NCI-H1694 treated with DMSO at 0.1 percent for 48 hours (cell line): Measurements from ENCODE around the gene COL4A5.
"Not testable (repeated sequence)": the region's sequence is repeated elsewhere in the genome, so short reads cannot be mapped to it uniquely, and the experiment has no call there.

Experiments used
- DNase-seq: peaks from one replicate; lab custom pipeline; 2025; lab: John Stamatoyannopoulos, UW

COL4A5 gene

DNA sequence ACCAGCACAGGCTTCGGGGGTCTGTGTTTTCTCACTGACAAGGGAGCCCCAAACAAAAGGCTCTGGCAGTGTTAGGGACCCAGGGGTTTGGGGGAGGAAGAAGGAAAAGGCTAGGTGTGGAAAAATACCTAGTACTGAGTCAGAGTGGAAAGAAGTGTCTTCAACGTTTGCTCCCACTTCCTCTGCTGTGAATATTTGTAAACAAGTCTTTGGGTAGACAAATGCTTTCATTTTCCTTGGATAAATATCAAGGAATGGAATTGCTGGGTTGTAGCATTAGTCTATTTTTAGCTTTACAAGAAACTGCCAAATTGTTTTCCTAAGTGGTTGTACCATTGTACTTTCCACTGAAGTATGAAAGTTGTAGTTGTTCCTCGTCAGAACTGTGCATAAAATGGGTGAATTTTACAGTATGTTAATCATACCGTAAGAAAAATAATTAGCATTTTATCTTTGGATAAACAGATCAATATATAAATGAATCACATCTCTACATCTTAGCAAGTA is 17.4 kb downstream of the COL4A5 start:
- DNase-seq, result no peak

DNA sequence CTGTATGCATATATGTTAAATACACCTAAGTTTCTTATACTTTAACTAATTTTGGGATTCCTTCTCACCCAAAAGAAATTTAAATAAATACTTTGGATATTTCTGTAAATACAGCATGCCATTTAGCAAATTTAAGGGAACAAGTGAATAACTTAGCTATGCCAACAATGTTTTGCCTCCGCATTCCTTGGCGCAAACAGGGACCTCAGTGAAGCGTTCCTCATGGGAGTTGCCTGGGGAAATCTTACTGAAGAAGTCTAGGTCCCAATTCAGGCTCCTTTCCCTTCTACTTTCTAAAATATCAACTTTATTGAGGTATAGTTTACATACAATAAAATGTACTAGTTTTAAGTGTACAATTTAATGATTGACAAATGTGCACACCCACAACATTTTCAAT is 25.0 kb downstream of the COL4A5 start:
- no peak for DNase-seq

DNA sequence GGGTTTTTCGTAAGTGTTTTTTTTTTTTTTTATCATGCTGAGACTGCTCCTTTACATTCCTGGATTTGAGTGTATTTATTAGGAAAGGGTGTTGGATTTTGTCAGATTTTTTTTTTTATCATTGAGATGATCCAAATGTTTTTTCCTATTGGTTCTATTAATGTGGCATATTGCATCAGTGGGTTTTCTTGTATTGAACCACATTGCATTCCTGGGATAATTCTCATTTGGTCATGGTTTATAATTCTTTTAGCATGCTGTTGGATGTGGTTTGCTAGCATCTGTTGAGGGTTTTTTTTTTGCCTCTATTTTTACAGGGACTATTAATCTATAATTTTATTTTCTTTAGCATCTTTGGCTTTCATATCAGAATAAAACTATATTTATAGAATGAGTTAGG is 28.8 kb downstream of the COL4A5 start:
- no peak for DNase-seq

DNA sequence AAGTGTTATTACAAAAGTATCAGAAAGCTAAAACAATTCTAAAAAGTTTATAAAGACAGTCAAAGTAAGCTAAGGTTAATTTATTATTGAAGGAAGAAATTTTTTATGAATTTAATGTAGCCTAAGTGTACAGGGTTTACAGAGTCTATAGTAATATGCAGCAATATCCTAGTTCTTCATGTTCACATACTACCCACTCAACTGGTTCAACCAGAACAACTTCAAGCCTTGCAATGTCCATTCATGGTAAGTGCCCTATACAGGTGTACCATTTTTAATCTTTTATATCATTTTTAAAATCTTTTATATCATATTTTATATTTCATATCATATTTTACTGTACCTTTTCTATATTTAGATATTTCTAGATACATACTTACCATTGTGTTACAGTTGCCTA is 34.3 kb downstream of the COL4A5 start:
- no peak for DNase-seq

DNA sequence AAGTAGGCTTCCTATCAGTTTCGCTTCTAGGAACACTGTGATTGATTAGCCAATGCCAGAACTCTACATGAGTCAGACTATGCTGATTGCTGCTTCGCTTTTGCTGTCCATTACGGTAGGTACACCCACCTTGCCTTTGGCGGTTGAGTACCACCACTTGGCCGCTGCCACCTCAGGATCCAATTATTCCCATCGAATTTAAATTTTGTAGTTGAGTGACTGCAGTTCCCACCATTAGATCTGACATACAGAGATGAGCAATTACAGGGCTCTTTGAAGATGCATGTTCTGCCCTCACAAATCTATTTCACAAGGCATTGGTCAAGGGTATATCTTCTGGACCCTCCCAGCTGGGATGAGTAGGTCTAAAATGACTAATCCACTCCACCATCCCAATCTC is 41.9 kb downstream of the COL4A5 start:
- DNase-seq, result not testable (repeated sequence)

DNA sequence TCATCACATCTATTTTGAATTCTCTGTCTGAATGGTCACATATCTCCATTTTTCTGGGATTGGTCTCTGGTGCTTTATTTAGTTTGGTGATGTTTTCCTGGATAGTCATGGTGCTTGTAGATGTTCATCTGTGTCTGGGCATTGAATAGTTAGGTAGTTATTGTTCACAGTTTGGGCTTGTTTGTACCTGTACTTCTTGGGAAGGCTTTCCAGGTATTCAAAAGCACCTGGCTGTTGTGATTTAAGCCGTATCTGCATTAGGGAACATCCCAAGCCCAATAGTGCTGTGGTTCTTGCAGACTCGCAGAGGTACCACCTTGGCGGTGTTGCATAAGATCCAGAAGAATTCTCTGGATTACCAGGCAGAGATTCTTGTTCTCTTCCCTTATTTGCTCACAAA is 44.6 kb downstream of the COL4A5 start:
- no peak for DNase-seq

DNA sequence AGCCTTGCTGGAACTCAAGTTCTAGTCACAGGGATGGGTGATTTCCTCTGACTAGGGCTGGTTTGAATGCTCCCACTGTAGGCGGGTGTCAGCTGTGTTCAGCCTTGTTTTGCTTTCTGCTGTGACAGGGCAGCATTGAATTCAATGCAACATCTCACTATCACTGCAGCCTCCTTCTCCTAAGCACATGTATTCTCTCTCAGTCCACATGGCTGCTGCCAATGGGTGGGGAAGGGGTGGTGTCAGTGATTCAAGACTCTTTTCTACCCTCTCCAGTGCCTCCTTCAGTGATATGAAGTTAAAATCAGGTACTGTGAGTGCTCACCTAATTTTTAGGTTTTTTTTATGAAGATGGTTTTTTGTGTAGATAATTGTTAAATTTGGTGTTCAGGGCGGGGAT is 46.3 kb downstream of the COL4A5 start:
- no peak for DNase-seq

DNA sequence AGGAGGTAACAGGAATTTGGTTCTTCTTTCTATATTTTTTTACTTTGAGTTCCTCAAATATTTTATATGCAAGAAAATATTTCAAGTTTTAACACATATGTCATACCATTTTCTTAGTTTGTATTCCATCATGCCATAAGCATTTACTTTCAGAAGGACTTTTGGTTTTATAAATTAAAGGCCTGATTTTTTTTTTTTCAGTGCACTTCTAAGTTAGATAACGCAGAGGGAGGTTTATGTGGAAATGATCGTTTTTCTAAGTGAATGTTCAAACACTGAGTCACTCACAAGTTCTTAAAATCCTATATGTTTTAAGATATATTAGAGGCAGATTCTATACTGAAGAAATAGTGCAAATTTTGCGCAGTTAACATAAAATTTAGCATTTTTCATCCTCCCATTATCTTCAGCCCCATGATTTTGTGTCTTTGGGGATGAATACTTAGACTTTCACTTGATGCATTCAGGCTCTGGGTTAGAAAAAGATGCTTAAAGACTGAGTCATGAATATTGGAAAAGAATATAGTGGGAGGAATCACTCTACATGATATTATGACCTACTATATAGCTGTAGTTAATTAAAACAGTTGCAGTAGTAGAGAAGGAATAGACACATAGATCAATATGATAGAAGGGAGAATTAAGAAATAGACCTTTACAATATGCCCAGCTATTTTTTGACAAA is 54.9 kb downstream of the COL4A5 start:
- no peak for DNase-seq

DNA sequence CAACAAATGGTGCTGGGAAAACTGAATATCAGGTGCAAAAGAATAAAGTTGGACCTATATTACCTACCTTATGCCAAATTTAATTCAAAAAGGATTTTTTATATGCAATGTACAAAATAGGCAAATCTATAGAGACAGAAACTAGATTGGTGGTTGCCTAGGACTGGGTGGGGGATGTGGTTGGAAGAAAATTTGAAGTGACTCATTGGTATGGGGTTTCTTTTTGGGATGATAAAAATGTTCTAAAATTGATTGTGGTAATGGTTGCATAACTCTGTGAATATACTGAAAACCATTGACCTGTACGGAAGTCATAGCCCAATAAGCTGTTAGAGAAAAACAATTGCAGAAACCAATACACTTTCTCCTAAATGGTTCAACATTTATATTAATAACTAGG is 72.1 kb downstream of the COL4A5 start:
- no peak for DNase-seq

DNA sequence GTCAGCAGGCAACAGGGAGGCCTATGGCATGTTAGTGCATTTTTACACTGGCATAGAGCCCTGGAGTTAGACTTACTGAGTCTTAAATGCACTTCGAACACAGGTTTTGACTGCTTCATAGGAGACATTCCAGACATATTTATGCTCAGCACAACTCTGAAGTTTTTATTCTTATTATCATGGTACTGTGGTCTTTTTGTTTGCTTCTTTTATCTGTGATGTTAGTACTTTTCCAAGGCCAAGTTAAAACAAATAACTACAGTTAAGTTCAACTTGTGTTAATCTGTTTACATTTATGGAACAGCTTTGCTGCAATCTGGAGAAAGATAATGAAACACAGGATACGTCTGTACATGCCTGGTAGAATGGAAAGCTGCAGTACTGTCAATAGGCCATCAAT is 76.5 kb downstream of the COL4A5 start:
- no peak for DNase-seq

DNA sequence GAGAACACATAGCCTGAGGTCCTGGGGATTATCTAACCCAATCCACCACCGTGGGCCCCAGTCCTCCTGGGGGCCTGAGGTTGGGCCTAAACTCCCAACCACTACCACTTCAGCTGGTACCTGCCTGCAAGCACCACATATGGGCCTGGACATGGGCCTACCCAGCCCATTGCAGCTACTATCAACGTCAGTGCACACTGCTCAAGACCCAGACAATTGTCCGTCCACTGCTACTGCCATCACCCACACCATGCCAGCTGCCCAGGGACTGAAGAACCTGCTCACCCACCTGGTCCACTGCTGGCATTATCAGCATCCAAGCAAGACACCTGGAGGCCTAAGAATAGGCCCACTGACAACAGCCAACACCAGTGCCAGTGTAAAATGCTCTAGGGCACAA is 88.1 kb downstream of the COL4A5 start:
- no peak for DNase-seq

DNA sequence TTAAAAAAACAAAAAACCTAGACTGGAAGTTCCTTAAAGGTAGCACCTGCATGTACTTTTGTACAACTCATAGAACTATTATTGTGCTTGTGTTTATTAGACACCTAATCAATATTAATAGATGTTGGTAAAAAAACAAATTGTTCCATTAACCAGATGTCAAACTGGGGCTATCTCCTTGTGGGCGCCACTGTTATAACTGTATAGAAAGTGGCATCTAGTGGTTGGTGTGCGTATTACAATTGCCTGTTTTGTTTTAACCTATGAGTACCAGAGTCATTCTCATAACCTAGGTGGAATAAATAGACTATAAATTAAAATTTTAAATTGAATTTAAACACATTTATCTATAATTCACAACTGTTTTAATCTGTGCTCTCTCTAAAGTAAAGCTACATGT is 97.4 kb downstream of the COL4A5 start:
- peak; percentile 5 for DNase-seq

DNA sequence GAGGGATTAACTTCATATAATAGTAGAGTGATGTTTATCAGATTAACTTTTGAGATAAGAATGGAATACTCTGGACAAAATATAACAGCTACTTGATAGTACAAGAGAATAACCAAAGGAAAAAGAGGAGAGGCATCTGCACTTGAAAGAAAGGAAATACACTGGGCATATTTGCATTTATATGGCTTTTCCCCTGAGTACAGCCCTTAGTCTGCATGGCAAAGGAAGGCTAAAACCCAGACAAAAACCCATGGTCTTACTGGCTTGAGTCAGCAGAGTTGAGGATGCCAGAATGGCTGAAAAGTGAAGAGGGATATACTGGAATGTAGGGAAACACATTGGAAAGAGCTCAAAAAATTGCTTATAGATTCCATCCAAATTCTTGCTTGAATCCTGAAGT is 101.6 kb downstream of the COL4A5 start:
- DNase-seq, result no peak

DNA sequence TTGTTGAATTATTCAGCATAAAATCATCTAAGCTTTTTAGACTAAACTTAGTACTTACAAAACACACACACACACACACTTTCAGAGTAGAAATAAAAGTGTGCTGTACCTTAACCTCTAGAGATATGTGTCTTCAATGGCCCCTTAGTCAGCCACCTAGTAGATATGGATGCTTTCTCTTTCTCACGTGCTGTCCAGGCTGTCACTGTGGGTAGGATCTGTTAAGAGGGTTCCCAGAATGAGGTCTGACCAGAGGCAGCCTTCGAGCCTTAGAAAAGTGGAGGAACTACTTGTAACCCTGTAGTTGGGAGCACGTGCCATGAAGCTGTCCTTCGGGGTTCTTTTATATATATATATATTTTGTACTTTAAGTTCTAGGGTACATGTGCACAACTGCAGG is 117.9 kb downstream of the COL4A5 start:
- DNase-seq, result no peak

DNA sequence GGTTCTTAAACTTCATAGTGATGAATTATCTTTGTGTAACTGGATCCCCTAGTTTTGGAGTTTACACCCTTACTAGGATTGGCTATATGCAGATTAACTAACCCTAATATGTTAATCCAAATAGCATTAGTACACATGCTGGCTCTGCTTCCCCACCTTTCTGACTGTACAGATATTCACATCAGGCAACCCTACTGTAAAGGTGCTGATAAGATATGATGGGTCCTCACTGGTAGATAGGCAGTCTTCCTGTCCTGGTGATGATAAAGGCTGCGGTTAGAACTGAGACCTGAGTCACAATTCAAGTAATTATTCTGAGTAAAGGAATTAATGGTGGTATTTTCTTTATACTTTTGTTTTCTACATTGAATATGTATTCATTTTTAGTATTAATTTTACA is 118.6 kb downstream of the COL4A5 start:
- no peak for DNase-seq

DNA sequence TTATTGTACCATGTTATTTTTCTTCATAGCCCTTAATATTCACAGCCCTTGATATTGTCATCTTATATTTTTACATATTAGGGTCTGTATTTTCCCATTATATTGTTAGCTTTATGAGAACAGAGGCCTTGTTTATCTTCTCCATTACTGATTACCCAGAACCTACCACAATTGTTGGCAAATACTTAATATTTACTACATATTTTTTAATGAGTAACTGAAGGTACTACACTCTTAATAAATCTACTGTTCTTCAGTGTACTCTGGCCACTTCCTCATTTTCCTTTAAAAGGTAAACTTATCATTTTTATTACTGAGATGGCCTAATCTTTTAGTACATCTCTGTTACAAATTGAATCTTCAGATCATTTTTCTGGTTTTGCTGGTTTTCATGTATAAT is 133.5 kb downstream of the COL4A5 start:
- no peak for DNase-seq

DNA sequence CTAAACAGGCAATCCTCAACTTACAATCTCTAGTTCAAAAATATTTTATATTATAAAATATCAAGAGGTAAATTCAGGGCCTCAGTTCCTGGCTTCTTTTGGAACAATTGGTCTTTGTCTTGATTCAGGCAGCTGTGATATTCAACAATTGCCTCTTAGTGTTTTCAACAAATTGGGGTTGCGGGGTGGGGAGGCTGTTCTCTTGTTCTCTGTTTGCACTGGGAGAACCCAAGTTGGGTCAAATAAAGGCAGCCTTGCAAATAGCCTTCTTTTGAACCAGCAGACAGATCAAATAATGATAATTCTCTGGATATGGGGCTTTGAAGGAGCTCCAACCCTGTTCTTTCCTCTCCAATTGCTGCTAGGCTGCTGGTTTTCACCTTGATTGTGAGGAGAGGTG is 142.5 kb downstream of the COL4A5 start:
- DNase-seq, result no peak

DNA sequence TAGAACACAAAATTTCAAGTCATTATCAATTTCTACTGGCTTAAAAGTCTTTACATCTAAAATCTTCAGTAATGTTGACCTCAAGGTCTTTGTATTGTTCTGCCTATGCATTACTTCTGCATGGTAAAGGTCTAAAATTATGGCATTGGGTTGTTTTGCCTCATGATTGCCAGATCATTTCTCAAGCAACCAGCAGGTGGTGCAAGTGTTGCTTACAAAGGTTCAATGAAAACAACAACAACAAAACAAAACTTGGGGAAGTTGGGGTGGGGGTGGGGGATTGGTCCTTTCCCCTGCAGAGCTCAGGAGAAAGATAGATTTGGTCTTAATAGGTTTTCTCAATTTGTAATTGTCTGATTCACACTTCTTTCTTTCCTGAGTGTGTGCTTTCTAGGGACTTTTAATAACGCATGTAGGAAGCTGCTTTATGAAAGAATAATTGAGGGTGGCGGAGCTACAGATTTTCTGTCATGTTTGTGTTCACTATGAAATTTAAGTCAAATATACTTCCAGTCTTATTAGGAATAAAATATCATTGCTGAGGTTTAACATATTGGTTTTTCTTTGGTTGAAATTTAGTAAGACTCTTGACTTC is 145.1 kb downstream of the COL4A5 start:
- DNase-seq, result no peak

DNA sequence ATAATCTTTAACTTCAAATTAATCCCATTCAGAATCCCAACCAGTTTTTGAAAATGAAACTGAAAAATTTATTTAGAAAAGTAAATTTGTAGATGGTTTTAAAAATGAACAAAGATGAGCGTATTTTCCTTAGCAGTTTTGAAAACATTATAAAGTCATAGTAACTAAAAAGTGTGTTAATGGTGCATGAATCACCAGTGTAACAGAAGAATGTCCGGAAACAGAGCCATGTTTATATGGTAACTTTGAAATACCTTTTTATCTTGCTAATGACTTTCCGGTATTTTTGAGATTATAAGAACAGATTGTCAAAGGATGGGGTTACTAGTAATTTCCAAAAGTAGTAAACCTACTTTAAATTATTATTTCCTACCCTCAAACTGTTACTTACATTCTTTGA is 150.9 kb downstream of the COL4A5 start:
- DNase-seq, result no peak

DNA sequence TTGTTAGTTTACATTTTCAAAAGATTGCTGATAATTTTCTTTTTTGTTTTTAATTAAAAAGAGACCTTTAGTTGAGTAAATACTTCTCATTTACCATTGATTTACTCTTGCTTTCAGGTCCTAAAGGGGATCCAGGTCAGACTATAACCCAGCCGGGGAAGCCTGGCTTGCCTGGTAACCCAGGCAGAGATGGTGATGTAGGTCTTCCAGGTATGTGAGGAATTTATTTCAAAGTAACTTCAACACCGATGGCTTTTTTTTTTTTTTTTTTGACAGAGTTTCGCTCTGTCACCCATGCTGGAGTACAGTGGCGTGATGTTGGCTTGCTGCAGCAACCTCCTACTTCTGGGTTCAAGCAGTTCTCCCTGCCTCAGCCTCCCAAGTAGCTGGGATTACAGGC is 161.6 kb downstream of the COL4A5 start:
- no peak for DNase-seq

DNA sequence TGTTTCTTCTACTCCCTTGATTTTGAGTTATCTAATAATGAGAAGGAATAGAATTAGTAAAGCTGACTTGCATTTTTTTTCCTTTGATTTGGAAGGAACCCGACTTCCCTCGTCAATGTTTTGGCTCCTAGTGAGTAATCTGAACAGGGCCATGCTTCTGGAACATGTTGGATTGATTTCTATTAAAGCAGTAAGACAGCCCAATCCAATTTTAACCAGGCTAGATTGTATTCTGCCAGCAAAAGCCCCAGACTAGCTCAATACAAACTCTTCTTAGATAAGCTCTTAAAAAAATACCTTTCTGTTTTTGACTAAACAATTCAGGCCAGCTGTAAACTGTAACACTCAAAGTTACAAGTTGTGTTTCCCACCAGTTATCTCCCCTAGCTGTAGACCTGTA is 170.5 kb downstream of the COL4A5 start:
- no peak for DNase-seq

DNA sequence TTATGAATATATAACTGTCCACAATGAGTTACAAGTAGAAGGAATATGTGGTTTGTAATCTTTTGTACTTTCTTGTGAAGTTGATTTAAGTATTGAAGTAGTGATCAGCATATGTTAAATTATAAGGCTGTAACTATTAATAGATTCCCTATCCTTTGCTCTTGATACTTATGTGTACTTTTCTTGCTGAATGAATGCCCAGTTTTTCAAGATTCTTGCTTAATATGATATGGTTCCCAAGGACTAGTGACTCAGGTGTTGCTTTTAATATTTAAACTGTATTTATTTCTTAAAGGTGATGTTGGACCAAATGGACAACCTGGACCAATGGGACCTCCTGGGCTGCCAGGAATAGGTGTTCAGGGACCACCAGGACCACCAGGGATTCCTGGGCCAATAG is 175.0 kb downstream of the COL4A5 start:
- no peak for DNase-seq

DNA sequence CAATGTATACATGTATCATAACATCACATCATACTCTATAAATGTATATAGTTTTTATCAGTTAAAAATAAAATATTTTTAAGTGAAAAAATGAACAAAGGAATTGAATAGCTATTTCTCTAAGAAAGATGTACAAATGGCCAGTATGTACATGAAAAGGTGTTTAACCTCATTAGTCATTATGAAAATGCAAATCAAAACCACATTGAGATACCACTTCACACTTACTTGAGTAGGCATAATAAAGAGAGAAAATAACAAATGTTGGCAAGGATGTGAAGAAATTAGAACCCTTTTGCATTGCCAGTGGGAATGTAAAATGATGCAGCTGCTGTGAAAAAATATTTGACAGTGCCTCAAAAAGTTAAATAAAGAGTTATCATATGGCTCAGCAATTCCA is 201.2 kb downstream of the COL4A5 start:
- no peak for DNase-seq

DNA sequence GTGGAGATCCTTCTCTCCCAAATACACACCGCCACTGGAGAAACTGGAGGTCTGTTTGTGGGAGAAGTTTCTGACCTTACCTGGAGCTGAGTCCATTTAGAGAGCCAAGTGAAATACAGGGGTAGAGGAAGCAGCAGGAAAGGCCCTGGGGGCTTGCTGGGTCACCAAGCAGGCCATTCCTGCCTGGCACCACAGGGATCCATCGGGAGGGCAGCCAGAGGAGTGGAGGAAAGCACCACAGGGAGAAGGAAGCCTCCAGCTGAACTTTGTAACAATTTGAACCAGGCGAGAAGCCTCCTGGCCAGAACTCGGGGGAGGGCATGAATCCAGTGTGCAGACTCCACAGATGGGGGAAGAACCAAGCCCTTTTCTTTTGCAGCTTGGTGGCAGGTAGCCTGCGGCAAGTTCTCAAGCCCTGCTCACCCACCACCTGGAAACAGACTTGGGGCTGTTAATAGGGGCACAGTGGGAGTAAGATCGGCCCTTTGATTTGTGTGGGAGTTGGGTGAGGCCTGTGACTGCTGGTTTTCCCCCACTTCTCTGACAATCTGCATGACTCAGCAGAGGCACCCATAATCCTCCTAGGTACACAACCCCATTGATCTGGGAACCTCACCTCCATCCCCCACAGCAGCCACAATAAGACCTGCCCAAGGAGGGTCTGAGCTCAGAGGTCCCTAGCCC is 202.1 kb downstream of the COL4A5 start:
- DNase-seq, result no peak
